ENCODE measurements around the gene TTYH3. TPM values are rescaled to one million over a fixed set of nuclear protein-coding genes. Genes with fewer than 3 reads are reported as not detected.

The TTYH3 gene
- total and polyA plus RNA-seq, 2 of the 13 experiments (the other 11 are each of a cell fraction or from before 2014, with no cell fraction given) = 26.3 to 50.0 TPM

GRCh38 chr7:2639181-2639681, 7.4 kb downstream of the TTYH3 start (continued):
- no peak for TF ChIP-seq CTCF (CRISPR knock-in tag; IDR thresholded peaks at IDR 0.05)
- no peak for TF ChIP-seq NAIF1 (CRISPR knock-in tag; IDR thresholded peaks at IDR 0.05; ENCODE audit: borderline replicate concordance)
- no peak for TF ChIP-seq FOXO4 (CRISPR knock-in tag; conservative IDR thresholded peaks at IDR 0.05)
- 0 out of 2 replicates have a peak, but pooled peaks have one; percentile 1 for TF ChIP-seq ZNF572 (CRISPR knock-in tag; IDR thresholded peaks at IDR 0.05)

- H4K20me1 ChIP-seq (ENCODE audit: insufficient read depth, low read length) = peaks cover 39% of the 10 kb centered on the region; the same call in 1 of the 2 replicates
- H3K79me2 ChIP-seq (ENCODE audit: insufficient read depth, low read length) = peaks cover 74% of the 10 kb centered on the region
- H3K27ac ChIP-seq (ENCODE audit: extremely low read length, insufficient read depth, low read length) = peak overlapping the region; percentile 79
- peaks cover 85% of the 10 kb centered on the region for H3K4me1 ChIP-seq (ENCODE audit: insufficient read depth, low read length)
- H3K4me2 ChIP-seq (ENCODE audit: low read depth, low read length) = no peak overlapping the region
- peaks cover 9 to 22% of the 10 kb centered on the region in 2 experiments; a peak in 3 of 5 replicates for H3K36me3 ChIP-seq (replicated peaks in 1 of 2; ENCODE audit: control insufficient read depth in 1 of 2, insufficient read depth in 2 of 2, low read length in 2 of 2)
- BruUV-seq (replicated peaks) = no TSS peak
- H3K27me3 ChIP-seq (ENCODE audit: control insufficient read depth in 1 of 2, insufficient read depth in 2 of 2, low read length in 2 of 2) = no peaks in the 10 kb centered on the region
- ChIA-PET CTCF (ENCODE audit: low intra/inter-chr PET ratio, low total read pairs) (no interaction called here), POLR2A (interaction anchor here (0.5 to 1.9 kb wide), 2 partner anchors 12 to 51 kb away, joined by 3 to 7 read pairs; no protein-coding TSS in a partner anchor)
- intact Hi-C loops (cut with micrococcal nuclease; ENCODE audit: unreplicated experiment) (no loop called here), in situ Hi-C loops (cut with HindIII; ENCODE audit: extremely low pct_ligation_motif_present, low pct_unique_long_range_greater_than_20kb) (loop anchor here (10.0 kb wide), 1 partner anchor 75 kb away; no protein-coding TSS in a partner anchor)
- no peak overlapping the region for H2AFZ ChIP-seq (ENCODE audit: low read length)
- no peak for FAIRE-seq
- no peaks in the 10 kb centered on the region for H3K9me3 ChIP-seq (ENCODE audit: low read length)
- no peak for ATAC-seq
- H3K4me3 ChIP-seq (replicated peaks in 1 of 3; ENCODE audit: insufficient read depth in 1 of 3, low read depth in 2 of 3, low read length in 3 of 3) = no peak overlapping the region
- DNase-seq (ENCODE audit: low spot score) = no peak
- 91% methylated on average over 16 of the region's 37 CpGs for WGBS (ENCODE audit: low lambda C conversion rate)
- no peak overlapping the region for H3K9ac ChIP-seq (ENCODE audit: insufficient read depth, low read depth, low read length)
- peak; percentile 62 for TF ChIP-seq RBFOX2 (IDR thresholded peaks at IDR 0.05; ENCODE audit: low read depth, low read length)
- TF ChIP-seq AGO2 (optimal IDR thresholded peaks at IDR 0.05; ENCODE audit: low read depth, low read length) = peak; percentile 52
- peak; percentile 20; the same call in 1 of the 2 replicates for TF ChIP-seq KDM3A (CRISPR knock-in tag; IDR thresholded peaks at IDR 0.05; ENCODE audit: low read depth)
- peak; percentile 51; the same call in 1 of the 2 replicates for TF ChIP-seq MTA1 (CRISPR knock-in tag; IDR thresholded peaks at IDR 0.05; ENCODE audit: borderline replicate concordance)
- no peak for TF ChIP-seq ZNF563 (CRISPR knock-in tag; IDR thresholded peaks at IDR 0.05)
- TF ChIP-seq AKAP8 (CRISPR knock-in tag; IDR thresholded peaks at IDR 0.05) = peak; percentile 94
- no peak for TF ChIP-seq ZNF205 (CRISPR knock-in tag; IDR thresholded peaks at IDR 0.05)
- TF ChIP-seq ZBTB33 (CRISPR knock-in tag; IDR thresholded peaks at IDR 0.05) = peak; percentile 55
- TF ChIP-seq ZFP36 (IDR thresholded peaks at IDR 0.05; ENCODE audit: borderline replicate concordance, low read depth, low read length, partially characterized antibody) = no peak
These were observed 8.1 kb downstream of the TTYH3 start for GRCh38 chr7:2639695-2640481.

All from HepG2 (cell line).